Activated B cell treated with CpG ODN at 0.5 μM for 24 hours (primary cell): Measurements from ENCODE around the gene WNT10A. TPM values are rescaled to one million over a fixed set of nuclear protein-coding genes. Genes with fewer than 3 reads are reported as not detected.
A peak's percentile ranks its signal among the peaks of the same experiment; 100 is the strongest.

ENCODE experiments used
- ATAC-seq: fragments of 200-7000 bp; cut with Tn5 transposase; one replicate; pipeline ENCODE4 v1.10.0; 2021; ENCODE audit warnings: low read depth, mild to moderate bottlenecking, moderate library complexity
- CTCF ChIA-PET: fragments of 350-600 bp; sonication (Branson Sonifier 250); formaldehyde crosslinking; loops from one replicate; lab custom pipeline; 2021; ENCODE audit warnings: antibody characterized with exemption; lab: Charles Lee
- POLR2A ChIA-PET: fragments of 350-600 bp; sonication (Branson Sonifier 250); formaldehyde crosslinking; loops from one replicate; lab custom pipeline; 2021; ENCODE audit warnings: antibody characterized with exemption; lab: Charles Lee
- DNase-seq: peaks from one replicate; pipeline ENCODE4 v3.0.0; 2022
- H3K27ac Mint-ChIP-seq: one replicate; pipeline ENCODE4 v1.8.0; 2020; ENCODE audit warnings: mixed read lengths
- H3K27me3 Mint-ChIP-seq: one replicate; pipeline ENCODE4 v1.8.0; 2021; ENCODE audit warnings: mixed read lengths
- H3K36me3 Mint-ChIP-seq: one replicate; pipeline ENCODE4 v1.8.0; 2021; ENCODE audit warnings: low read depth, mixed read lengths
- H3K4me1 Mint-ChIP-seq: one replicate; pipeline ENCODE4 v1.8.0; 2021; ENCODE audit warnings: mixed read lengths
- H3K4me3 Mint-ChIP-seq: one replicate; pipeline ENCODE4 v1.8.0; 2020; ENCODE audit warnings: mild to moderate bottlenecking, mixed read lengths
- H3K9me3 Mint-ChIP-seq: one replicate; pipeline ENCODE4 v1.8.0; 2020; ENCODE audit warnings: mixed read lengths
- CTCF ChIP-seq: fragments of 200-600 bp; IDR thresholded peaks from one replicate; pipeline ENCODE4 v1.8.0; 2022; ENCODE audit warnings: antibody characterized with exemption, mild to moderate bottlenecking
- intact Hi-C: fragments of 100-400 bp; cut with micrococcal nuclease; formaldehyde crosslinking; loops from one replicate; pipeline ENCODE4 v1.15.1; 2024
- total RNA-seq: library from RNA; stranded (reverse); gene quantifications from 2 replicates; pipeline ENCODE4 v1.2.3, GENCODE V29; 2022

Gene WNT10A
- total RNA-seq, 1 donor from 2014 or later = 31.8 TPM

GRCh38 chr2:218890369-218890768 lies 9.7 kb downstream of the WNT10A start:
- peaks cover 66% of the 10 kb centered on the region for H3K4me1 Mint-ChIP-seq
- DNase-seq (no peak), ATAC-seq (no peak)
- intact Hi-C loops = loop anchor here (5.0 kb wide), 1 partner anchor 483 kb away; no protein-coding TSS in a partner anchor
- ChIA-PET CTCF (interaction anchor here (17.0 kb wide), 1 partner anchor 11 kb away, joined by 1062 read pairs; the partner anchor contains the start of gene WNT10A), POLR2A (interaction anchor here (13.2 kb wide), 1 partner anchor 12 kb away, joined by 969 read pairs; the partner anchor contains the start of gene WNT10A)
- H3K27ac Mint-ChIP-seq = peak overlapping the region; percentile 27
- TF ChIP-seq CTCF = no peak
- H3K9me3 Mint-ChIP-seq = no peaks in the 10 kb centered on the region
- H3K36me3 Mint-ChIP-seq = peaks cover 10% of the 10 kb centered on the region
- H3K4me3 Mint-ChIP-seq = no peak overlapping the region
- H3K27me3 Mint-ChIP-seq = no peaks in the 10 kb centered on the region

GRCh38 chr2:218891275-218892135 lies 10.9 kb downstream of the WNT10A start:
- ChIA-PET CTCF (interaction anchor here (17.0 kb wide), 1 partner anchor 12 kb away, joined by 1062 read pairs; the partner anchor contains the start of gene WNT10A), POLR2A (interaction anchor here (0.6 to 13.2 kb wide), 7 partner anchors 13 to 637 kb away, joined by 3 to 969 read pairs (median 4); partner anchors contain the start of genes TUBA4A, WNT10A and WNT6)
- H3K27ac Mint-ChIP-seq = peak overlapping the region; percentile 88
- H3K36me3 Mint-ChIP-seq = peaks cover 10% of the 10 kb centered on the region
- no peak for ATAC-seq
- no peaks in the 10 kb centered on the region for H3K27me3 Mint-ChIP-seq
- H3K9me3 Mint-ChIP-seq = no peaks in the 10 kb centered on the region
- TF ChIP-seq CTCF = no peak
- peak overlapping the region; percentile 71 for H3K4me3 Mint-ChIP-seq
- DNase-seq = no peak
- peaks cover 67% of the 10 kb centered on the region for H3K4me1 Mint-ChIP-seq
- intact Hi-C loops = loop anchor here (1.0 to 5.0 kb wide), 6 partner anchors 11 to 484 kb away; partner anchors contain the start of genes CNPPD1, DNAJB2, WNT10A and ZFAND2B

GRCh38 chr2:218892693-218893348 lies 12.2 kb downstream of the WNT10A start:
- CTCF ChIA-PET = interaction anchor here (0.6 to 17.0 kb wide), 2 partner anchors 14 to 182 kb away, joined by 3 to 1062 read pairs; partner anchors contain the start of genes TTLL4 and WNT10A
- ATAC-seq (peak; percentile 66), DNase-seq (peak; percentile 91)
- Mint-ChIP-seq H3K4me3 (peak overlapping the region; percentile 80), H3K4me1 (peaks cover 59% of the 10 kb centered on the region), H3K27me3 (no peaks in the 10 kb centered on the region), H3K9me3 (no peaks in the 10 kb centered on the region), H3K27ac (peak overlapping the region; percentile 92), H3K36me3 (peaks cover 10% of the 10 kb centered on the region)
- POLR2A ChIA-PET = interaction anchor here (0.9 to 13.2 kb wide), 7 partner anchors 14 to 361 kb away, joined by 3 to 969 read pairs (median 3); partner anchors contain the start of genes CNPPD1, TUBA4A and WNT10A
- no peak for TF ChIP-seq CTCF
- intact Hi-C loops = loop anchor here (1.0 to 5.0 kb wide), 6 partner anchors 13 to 486 kb away; partner anchors contain the start of genes CNPPD1, DNAJB2, WNT10A and ZFAND2B

DNA sequence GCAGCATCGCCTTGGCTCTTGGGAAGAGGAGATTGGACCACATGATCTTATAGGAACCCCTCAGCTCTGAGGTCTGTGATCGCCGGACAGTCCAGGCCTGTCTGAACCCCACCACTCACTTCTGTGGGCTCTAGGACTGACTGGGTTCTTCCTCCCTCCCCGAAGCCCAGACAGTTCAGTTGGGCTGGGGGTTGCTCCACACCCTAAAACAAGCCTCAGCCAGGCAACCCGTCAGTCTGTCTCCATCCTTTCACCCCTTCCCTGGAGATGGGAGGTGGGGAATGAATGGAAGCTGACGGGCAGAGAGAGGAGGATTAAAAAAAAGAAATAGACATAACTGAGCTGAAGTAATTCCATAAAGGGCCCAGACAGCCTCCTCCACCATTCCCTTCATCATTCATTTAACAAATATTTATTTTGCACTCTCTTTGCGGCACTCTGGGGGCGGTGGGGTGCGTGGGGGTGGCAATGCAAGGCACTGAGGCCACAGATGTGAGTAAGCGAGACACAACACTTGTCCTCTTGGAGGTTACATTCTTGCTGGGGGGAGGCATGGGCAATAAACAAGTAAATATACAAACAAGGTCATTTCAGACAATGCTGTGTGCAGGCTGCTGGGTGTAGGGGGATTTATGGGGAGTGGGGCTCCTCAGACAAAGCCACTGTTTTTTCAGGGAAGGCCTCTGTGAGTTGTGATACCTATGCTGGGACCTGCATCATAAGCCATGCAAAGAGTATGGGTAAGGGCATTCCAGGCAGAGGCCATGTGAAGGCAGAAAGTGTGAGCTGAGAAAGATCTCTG lies 12.9 kb downstream of the WNT10A start:
- peak overlapping the region; percentile 80 for H3K4me3 Mint-ChIP-seq
- CTCF ChIA-PET = interaction anchor here (17.0 kb wide), 1 partner anchor 14 kb away, joined by 1062 read pairs; the partner anchor contains the start of gene WNT10A
- intact Hi-C loops = loop anchor here (2.0 to 5.0 kb wide), 4 partner anchors 15 to 486 kb away; partner anchors contain the start of genes CNPPD1 and ZFAND2B
- H3K4me1 Mint-ChIP-seq = peaks cover 64% of the 10 kb centered on the region
- DNase-seq = no peak
- TF ChIP-seq CTCF = no peak
- no peaks in the 10 kb centered on the region for H3K9me3 Mint-ChIP-seq
- H3K27ac Mint-ChIP-seq = peak overlapping the region; percentile 92
- ATAC-seq = no peak
- H3K36me3 Mint-ChIP-seq = peaks cover 10% of the 10 kb centered on the region
- POLR2A ChIA-PET = interaction anchor here (0.6 to 13.2 kb wide), 6 partner anchors 15 to 571 kb away, joined by 3 to 969 read pairs (median 4); partner anchors contain the start of genes CNPPD1, DNPEP and WNT10A
- H3K27me3 Mint-ChIP-seq = no peaks in the 10 kb centered on the region
